HL-60 (cell line): Measurements from ENCODE around the gene MBD5.

ENCODE experiments used
- DNase-seq, 2 experiments: peaks; one replicate each; pipeline ENCODE4 v3.0.0-alpha.2; 2010 to 2020; ENCODE audit warnings: low read depth in 1 of 2, low spot score in 1 of 2
- H3K27ac ChIP-seq: fragments of 250-450 bp; sonication (Bioruptor Pico); replicated peaks from 2 replicates; pipeline ENCODE4 v1.5.1; 2020; ENCODE audit warnings: mild to moderate bottlenecking, moderate library complexity
- H3K27me3 ChIP-seq: fragments of 250-450 bp; sonication (Bioruptor Pico); 2 replicates; pipeline ENCODE4 v1.5.1; 2021; ENCODE audit warnings: mild to moderate bottlenecking, moderate library complexity; ENCODE audit not compliant: insufficient read depth, poor library complexity, severe bottlenecking
- H3K4me3 ChIP-seq: replicated peaks from 2 replicates; pipeline ENCODE4 v1.5.1; 2011; ENCODE audit warnings: mild to moderate bottlenecking, control low read depth, low read length; ENCODE audit not compliant: insufficient read depth
- CTCF ChIP-seq: IDR thresholded peaks from one replicate; pipeline ENCODE4 v1.5.1; 2011; ENCODE audit warnings: low read length, control low read depth, inconsistent platforms; ENCODE audit not compliant: insufficient read depth
- GABPA ChIP-seq: IDR thresholded peaks from 2 replicates; pipeline ENCODE4 v1.6.1; 2012; ENCODE audit warnings: low read depth
- POLR2AphosphoS5 ChIP-seq: IDR thresholded peaks from 2 replicates; pipeline ENCODE4 v1.6.1; 2012; ENCODE audit warnings: low read depth
- REST ChIP-seq: IDR thresholded peaks from 2 replicates; pipeline ENCODE4 v1.6.1; 2012; ENCODE audit warnings: low read depth; ENCODE audit not compliant: insufficient replicate concordance
- SPI1 ChIP-seq: IDR thresholded peaks from 2 replicates; pipeline ENCODE4 v1.6.1; 2012; ENCODE audit warnings: low read depth, mild to moderate bottlenecking, borderline replicate concordance

The MBD5 gene

GRCh38 chr2:148221926-148222325, 201.0 kb downstream of the MBD5 start:
- Histone ChIP-seq H3K27ac (no peak overlapping the region), H3K27me3 (no peaks in the 10 kb centered on the region), H3K4me3 (no peak overlapping the region)
- TF ChIP-seq POLR2AphosphoS5 (no peak), CTCF (no peak), REST (no peak), GABPA (no peak), SPI1 (no peak)
- DNase-seq: no peak

- H3K4me3 ChIP-seq: no peak overlapping the region
- H3K27ac ChIP-seq: no peak overlapping the region
- H3K27me3 ChIP-seq: no peaks in the 10 kb centered on the region
- no peak for DNase-seq
- no peak for TF ChIP-seq POLR2AphosphoS5
- TF ChIP-seq REST: no peak
- TF ChIP-seq CTCF: no peak
- no peak for TF ChIP-seq SPI1
- TF ChIP-seq GABPA: no peak
Measured at GRCh38 chr2:148231858-148232257, 211.0 kb downstream of the MBD5 start.

- TF ChIP-seq CTCF: no peak
- TF ChIP-seq GABPA: no peak
- no peak for TF ChIP-seq POLR2AphosphoS5
- no peak for TF ChIP-seq SPI1
- TF ChIP-seq REST: no peak
- H3K27ac ChIP-seq: no peak overlapping the region
- H3K4me3 ChIP-seq: no peak overlapping the region
- H3K27me3 ChIP-seq: no peaks in the 10 kb centered on the region
- no peak for DNase-seq
Measured at GRCh38 chr2:148234143-148234542, 213.3 kb downstream of the MBD5 start.
